Measurements from ENCODE around the gene AGTRAP. TPM values are rescaled to one million over a fixed set of nuclear protein-coding genes. Genes with fewer than 3 reads are reported as not detected.

Gene AGTRAP
- total RNA-seq, 4 donors from 2014 or later, result 26.3 to 62.3 (median 40.2) TPM

- intact Hi-C loops (cut with DNase I; ENCODE audit: low total_unique reads), result no loop called here
- 58 to 69% methylated on average over 16 of the region's 16 CpGs for WGBS, 2 donors
- H3K4me3 ChIP-seq (ENCODE audit: low read depth, poor library complexity, severe bottlenecking), result no peak overlapping the region
- no peak for DNase-seq (ENCODE audit: low spot score in 2 of 2)
- TF ChIP-seq POLR2A (IDR thresholded peaks at IDR 0.05) (no peak), CTCF (IDR thresholded peaks at IDR 0.05) (no peak)
Observed at GRCh38 chr1:11767922-11768704, 32.2 kb downstream of the AGTRAP start.

GRCh38 chr1:11768821-11769220, 32.9 kb downstream of the AGTRAP start:
- intact Hi-C loops (cut with DNase I; ENCODE audit: low total_unique reads), result no loop called here
- TF ChIP-seq CTCF (IDR thresholded peaks at IDR 0.05) (no peak), POLR2A (IDR thresholded peaks at IDR 0.05) (no peak)
- no peak overlapping the region for H3K4me3 ChIP-seq (ENCODE audit: low read depth, poor library complexity, severe bottlenecking)
- WGBS, 2 donors, result 38 to 41% methylated on average over 4 of the region's 4 CpGs
- no peak for DNase-seq (ENCODE audit: low spot score in 2 of 2)

- DNase-seq (ENCODE audit: low spot score in 2 of 2), result no peak
- no peak overlapping the region for H3K4me3 ChIP-seq (ENCODE audit: low read depth, poor library complexity, severe bottlenecking)
- 75 to 88% methylated on average over 4 of the region's 4 CpGs for WGBS, 2 donors
- TF ChIP-seq CTCF (IDR thresholded peaks at IDR 0.05) (no peak), POLR2A (IDR thresholded peaks at IDR 0.05) (no peak)
- intact Hi-C loops (cut with DNase I; ENCODE audit: low total_unique reads), result no loop called here
Observed at GRCh38 chr1:11769274-11769673, 33.3 kb downstream of the AGTRAP start.

GRCh38 chr1:11770011-11770410, 34.1 kb downstream of the AGTRAP start:
- intact Hi-C loops (cut with DNase I; ENCODE audit: low total_unique reads), result no loop called here
- DNase-seq (ENCODE audit: low spot score in 2 of 2), result no peak
- H3K4me3 ChIP-seq (ENCODE audit: low read depth, poor library complexity, severe bottlenecking), result no peak overlapping the region
- no peak for TF ChIP-seq POLR2A (IDR thresholded peaks at IDR 0.05)
- no peak for TF ChIP-seq CTCF (IDR thresholded peaks at IDR 0.05)

GRCh38 chr1:11771481-11772043, 35.6 kb downstream of the AGTRAP start:
- intact Hi-C loops (cut with DNase I; ENCODE audit: low total_unique reads), result no loop called here

GRCh38 chr1:11772458-11772857, 36.5 kb downstream of the AGTRAP start:
- WGBS, 2 donors, result 62 to 69% methylated on average over 5 of the region's 5 CpGs
- TF ChIP-seq POLR2A (IDR thresholded peaks at IDR 0.05), result no peak
- H3K4me3 ChIP-seq (ENCODE audit: low read depth, poor library complexity, severe bottlenecking), result no peak overlapping the region
- intact Hi-C loops (cut with DNase I; ENCODE audit: low total_unique reads), result no loop called here
- no peak for DNase-seq (ENCODE audit: low spot score in 2 of 2)

More at GRCh38 chr1:11771481-11772043, 35.6 kb downstream of the AGTRAP start:
- no peak for TF ChIP-seq POLR2A (IDR thresholded peaks at IDR 0.05)
- DNase-seq (ENCODE audit: low spot score in 2 of 2), result no peak
- 72 to 79% methylated on average over 11 of the region's 11 CpGs for WGBS, 2 donors
- no peak overlapping the region for H3K4me3 ChIP-seq (ENCODE audit: low read depth, poor library complexity, severe bottlenecking)

Data from lower leg skin (tissue), 4 donors.